H1 (cell line): ENCODE data around the gene SPOUT1. TPM values are rescaled to one million over a fixed set of nuclear protein-coding genes. Genes with fewer than 3 reads are reported as not detected.

Source experiments
- CTCF ChIA-PET: fragments of 300-600 bp; sonication (Branson Sonifier 250); formaldehyde crosslinking; loops from one replicate; lab custom pipeline; 2021; ENCODE audit not compliant: partially characterized antibody; lab: Charles Lee
- POLR2A ChIA-PET: fragments of 300-600 bp; sonication (Branson Sonifier 250); formaldehyde crosslinking; loops from one replicate; lab custom pipeline; 2021; ENCODE audit warnings: inconsistent platforms; ENCODE audit not compliant: partially characterized antibody; lab: Charles Lee
- DNase-seq, 2 experiments: peaks; one replicate each; pipeline versions ENCODE4 v3.0.0 to v3.0.0-alpha.2; 2010 to 2022; ENCODE audit warnings: low spot score in 2 of 2, low read depth in 1 of 2, mixed read lengths in 1 of 2
- FAIRE-seq: peaks from 2 replicates; lab custom pipeline; 2011; peaks lifted over from hg19 to GRCh38; lab: Jason Lieb, UNC
- H2AFZ ChIP-seq: 2 replicates; pipeline ENCODE4 v1.8.1; 2012; ENCODE audit warnings: low read length, inconsistent platforms
- H2AK5ac ChIP-seq: 2 replicates; pipeline ENCODE4 v1.6.1; 2013; ENCODE audit warnings: low read depth, low read length
- H2BK120ac ChIP-seq: replicated peaks from 2 replicates; pipeline ENCODE3; 2013; ENCODE audit warnings: low read depth, low read length, inconsistent platforms
- H2BK12ac ChIP-seq: 2 replicates; pipeline ENCODE4 v1.6.1; 2013; ENCODE audit warnings: low read depth, low read length
- H2BK15ac ChIP-seq: 2 replicates; pipeline ENCODE4 v1.6.1; 2013; ENCODE audit warnings: low read length
- H2BK20ac ChIP-seq: 2 replicates; pipeline ENCODE4 v1.6.1; 2013; ENCODE audit warnings: low read length
- H2BK5ac ChIP-seq: 2 replicates; pipeline ENCODE4 v1.6.1; 2013; ENCODE audit warnings: low read depth, low read length
- H3K14ac ChIP-seq: 2 replicates; pipeline ENCODE4 v1.6.1; 2013; ENCODE audit warnings: inconsistent platforms; ENCODE audit not compliant: insufficient read length
- H3K18ac ChIP-seq: 2 replicates; pipeline ENCODE4 v1.6.1; 2013; ENCODE audit warnings: low read length; ENCODE audit errors: extremely low read depth
- H3K23ac ChIP-seq: 2 replicates; pipeline ENCODE4 v1.6.1; 2013; ENCODE audit warnings: inconsistent platforms; ENCODE audit not compliant: insufficient read length
- H3K23me2 ChIP-seq: 2 replicates; pipeline ENCODE4 v1.6.1; 2013; ENCODE audit warnings: low read depth, low read length
- H3K27ac ChIP-seq: 2 replicates; pipeline ENCODE4 v1.6.1; 2011; ENCODE audit warnings: low read depth, low read length, inconsistent platforms
- H3K27me3 ChIP-seq, 4 experiments: replicated peaks in 1 of 4; 1 replicate in 1 of 4; 2 replicates in 3 of 4; pipeline versions ENCODE4 v1.6.1 to v1.8.1; 2011 to 2013; ENCODE audit warnings: low read length in 3 of 4, mild to moderate bottlenecking in 3 of 4, inconsistent platforms in 2 of 4, mixed read lengths in 2 of 4, moderate library complexity in 1 of 4; ENCODE audit not compliant: control insufficient read depth in 3 of 4, insufficient read depth in 3 of 4; ENCODE audit errors: extremely low read depth in 1 of 4
- H3K36me3 ChIP-seq, 4 experiments: 2 replicates each; pipeline versions ENCODE4 v1.6.1 to v1.8.1; 2011 to 2013; ENCODE audit warnings: mild to moderate bottlenecking in 4 of 4, low read length in 3 of 4, moderate library complexity in 2 of 4, control low read depth in 1 of 4, inconsistent platforms in 1 of 4; ENCODE audit not compliant: insufficient read depth in 4 of 4, control insufficient read depth in 2 of 4
- H3K4ac ChIP-seq: replicated peaks from 2 replicates; pipeline ENCODE3; 2013; ENCODE audit warnings: low read length, low read depth, mixed read lengths, inconsistent platforms; ENCODE audit not compliant: insufficient read length
- H3K4me1 ChIP-seq, 4 experiments: replicated peaks in 1 of 4; 1 replicate in 1 of 4; 2 replicates in 3 of 4; pipeline versions ENCODE4 v1.6.1 to v1.8.1; 2011 to 2013; ENCODE audit warnings: low read length in 3 of 4, inconsistent platforms in 2 of 4, mixed read lengths in 1 of 4; ENCODE audit not compliant: insufficient read depth in 4 of 4, control insufficient read depth in 3 of 4
- H3K4me2 ChIP-seq, 2 experiments: 2 replicates each; pipeline versions ENCODE4 v1.6.1 to v1.8.1; 2011 to 2013; ENCODE audit warnings: low read depth in 2 of 2, low read length in 2 of 2, control low read depth in 1 of 2, inconsistent platforms in 1 of 2, mild to moderate bottlenecking in 1 of 2; ENCODE audit not compliant: insufficient read depth in 1 of 2
- H3K4me3 ChIP-seq, 4 experiments: fragments of 200-600, 300-600 bp in 1 of 4; sonication (generic), shearing (Covaris generic), sonication (Bioruptor Twin) in 1 of 4; 2 replicates each; pipeline versions ENCODE4 v1.5.1 to v1.8.1; 2011 to 2016; ENCODE audit warnings: low read length in 4 of 4, low read depth in 3 of 4, control low read depth in 2 of 4, inconsistent platforms in 2 of 4, mild to moderate bottlenecking in 2 of 4, mixed read lengths in 1 of 4, moderate library complexity in 1 of 4; ENCODE audit not compliant: insufficient read depth in 2 of 4; ENCODE audit errors: extremely low read depth in 1 of 4
- H3K56ac ChIP-seq: replicated peaks from 2 replicates; pipeline ENCODE3; 2013; ENCODE audit warnings: low read depth, mild to moderate bottlenecking, mixed read lengths, low read length, inconsistent platforms; ENCODE audit not compliant: insufficient read length
- H3K79me1 ChIP-seq: 2 replicates; pipeline ENCODE4 v1.6.1; 2013; ENCODE audit warnings: low read depth, low read length, control low read depth
- H3K79me2 ChIP-seq, 2 experiments: 2 replicates each; pipeline versions ENCODE4 v1.6.1 to v1.8.1; 2012 to 2013; ENCODE audit warnings: low read length in 2 of 2, mild to moderate bottlenecking in 2 of 2, inconsistent platforms in 1 of 2; ENCODE audit not compliant: insufficient read depth in 2 of 2, control insufficient read depth in 1 of 2
- H3K9ac ChIP-seq, 4 experiments: replicated peaks in 1 of 4; 1 replicate in 1 of 4; 2 replicates in 3 of 4; pipeline versions ENCODE4 v1.6.1 to v1.8.1; 2011 to 2013; ENCODE audit warnings: low read depth in 3 of 4, low read length in 3 of 4, control low read depth in 2 of 4, mild to moderate bottlenecking in 2 of 4, moderate library complexity in 2 of 4, inconsistent platforms in 1 of 4; ENCODE audit errors: extremely low read depth in 1 of 4
- H3K9me3 ChIP-seq, 2 experiments: 2 replicates each; pipeline versions ENCODE4 v1.6.1 to v1.8.1; 2012 to 2013; ENCODE audit warnings: mild to moderate bottlenecking in 2 of 2, moderate library complexity in 2 of 2, control low read depth in 1 of 2, inconsistent platforms in 1 of 2, low read depth in 1 of 2, low read length in 1 of 2, mixed read lengths in 1 of 2; ENCODE audit not compliant: insufficient read depth in 2 of 2
- H4K20me1 ChIP-seq, 2 experiments: replicated peaks in 1 of 2; 2 replicates each; pipeline versions ENCODE3 to v1.8.1; 2011 to 2013; ENCODE audit warnings: inconsistent platforms in 2 of 2, low read length in 2 of 2, mild to moderate bottlenecking in 1 of 2; ENCODE audit not compliant: insufficient read depth in 2 of 2, control insufficient read depth in 1 of 2
- H4K5ac ChIP-seq: 2 replicates; pipeline ENCODE4 v1.6.1; 2013; ENCODE audit warnings: low read length, low read depth, mixed read lengths, inconsistent platforms; ENCODE audit not compliant: insufficient read length
- H4K8ac ChIP-seq: 2 replicates; pipeline ENCODE4 v1.8.0; 2013; ENCODE audit warnings: mild to moderate bottlenecking, moderate library complexity, low read length, inconsistent platforms; ENCODE audit not compliant: insufficient read depth; ENCODE audit errors: extremely low read depth
- H4K91ac ChIP-seq: replicated peaks from 2 replicates; pipeline ENCODE3; 2013; ENCODE audit warnings: low read length, mixed read lengths, inconsistent platforms; ENCODE audit not compliant: insufficient read length
- BRCA1 ChIP-seq: IDR thresholded peaks from 2 replicates; pipeline ENCODE4 v1.6.1; 2012; ENCODE audit warnings: low read depth, low read length, improper control_type of control experiment
- CTCF ChIP-seq, 3 experiments: IDR thresholded peaks; 1 replicate in 2 of 3; 2 replicates in 1 of 3; pipeline versions ENCODE4 v1.5.1 to v1.6.1; 2011; ENCODE audit warnings: low read length in 3 of 3, mild to moderate bottlenecking in 3 of 3, inconsistent platforms in 2 of 3, low read depth in 1 of 3, moderate library complexity in 1 of 3; ENCODE audit not compliant: insufficient read depth in 1 of 3; ENCODE audit errors: control extremely low read depth in 1 of 3
- FOSL1 ChIP-seq: IDR thresholded peaks from 2 replicates; pipeline ENCODE4 v1.6.1; 2011; ENCODE audit warnings: mild to moderate bottlenecking, low read depth, low read length, moderate library complexity; ENCODE audit not compliant: insufficient read depth
- GTF2F1 ChIP-seq: IDR thresholded peaks from 2 replicates; pipeline ENCODE4 v1.6.1; 2012; ENCODE audit warnings: low read depth, low read length, improper control_type of control experiment, borderline replicate concordance
- KDM5A ChIP-seq: fragments of 200-600 bp; IDR thresholded peaks from 2 replicates; pipeline ENCODE4 v1.7.1; 2012; ENCODE audit warnings: mild to moderate bottlenecking, low read length, inconsistent platforms, mixed read lengths
- RFX5 ChIP-seq: IDR thresholded peaks from 2 replicates; pipeline ENCODE4 v1.6.1; 2011; ENCODE audit warnings: low read depth, low read length, improper control_type of control experiment, borderline replicate concordance
- RNF2 ChIP-seq: fragments of 200-900, 300-1000 bp; sonication (generic); IDR thresholded peaks from 2 replicates; pipeline ENCODE4 v1.7.1; 2016; ENCODE audit warnings: borderline replicate concordance, low read depth, mild to moderate bottlenecking, antibody characterized with exemption, low read length; ENCODE audit not compliant: poor library complexity, severe bottlenecking; ENCODE audit errors: missing control alignments
- SP2 ChIP-seq: IDR thresholded peaks from 2 replicates; pipeline ENCODE4 v1.6.1; 2012; ENCODE audit warnings: mild to moderate bottlenecking, low read length, inconsistent platforms
- TEAD4 ChIP-seq: IDR thresholded peaks from 2 replicates; pipeline ENCODE4 v1.6.1; 2012; ENCODE audit warnings: low read depth, low read length, inconsistent platforms, mixed read lengths
- WGBS, 2 experiments: shearing (Covaris generic) in 1 of 2; methylation state at CpG; one replicate each; pipeline versions ENCODE4 v1.1.6 to v1.1.7; 2013 to 2015; ENCODE audit warnings: low lambda C conversion rate in 2 of 2, mixed read lengths in 2 of 2, inconsistent platforms in 1 of 2, low coverage in 1 of 2, missing lambda C conversion rate in 1 of 2; ENCODE audit not compliant: insufficient replicate concordance in 2 of 2, insufficient coverage in 1 of 2, insufficient read length in 1 of 2; ENCODE audit errors: extremely low coverage in 1 of 2, missing lambda C conversion rate in 1 of 2; 5-methylcytosine and 5-hydroxymethylcytosine counted together
- polyA plus RNA-seq, 7 experiments: library from polyadenylated mRNA; depleted of rRNA in 3 of 7; stranded (reverse) in 5 of 7; unstranded in 2 of 7; fragments of >200 nt in 5 of 7; fragments of 200-250 nt in 2 of 7; gene quantifications; 1 replicate in 5 of 7; 2 replicates in 1 of 7; 4 replicates in 1 of 7; pipeline versions ENCODE4 v1.2.1 to v1.2.3, GENCODE V29; 2011 to 2013; ENCODE audit warnings: missing spikeins in 2 of 7, mixed read lengths in 2 of 7
- total RNA-seq: library from RNA; stranded (reverse); fragmentation: NEBNext Ultra II Directional; extraction: Animal tissue kit (Norgen Biotek cat#: 25700); gene quantifications from 2 replicates; pipeline ENCODE4 v1.2.1, GENCODE V29; 2021

The SPOUT1 gene
- total and polyA plus RNA-seq, 2 of the 8 experiments (the other 6 are each of a cell fraction or from before 2014, with no cell fraction given): 69.2 to 77.8 TPM

GRCh38 chr9:128847803-128848202 lies 18.2 kb upstream of the SPOUT1 start:
- Histone ChIP-seq H3K9ac (no peak overlapping the region), H3K4me1 (no peaks in the 10 kb centered on the region), H3K4me3 (no peak overlapping the region), H3K18ac (no peak overlapping the region), H3K56ac (no peak overlapping the region), H4K20me1 (peaks cover 0 to 5% of the 10 kb centered on the region in 2 experiments), H2AFZ (no peak overlapping the region), H2AK5ac (no peak overlapping the region), H3K27me3 (no peaks in the 10 kb centered on the region), H3K23ac (no peak overlapping the region), H3K79me2 (peaks cover 0 to 5% of the 10 kb centered on the region in 2 experiments; a peak in 1 of 4 replicates), H3K23me2 (no peaks in the 10 kb centered on the region), H2BK15ac (no peak overlapping the region), H3K9me3 (peaks cover 8 to 12% of the 10 kb centered on the region in 2 experiments; a peak in 3 of 4 replicates), H2BK12ac (no peak overlapping the region), H4K8ac (no peak overlapping the region), H4K91ac (no peak overlapping the region), H3K4me2 (no peak overlapping the region), H2BK120ac (no peak overlapping the region), H2BK5ac (no peak overlapping the region), H4K5ac (no peak overlapping the region), H3K4ac (no peak overlapping the region), H3K36me3 (0 out of 8 replicates have a peak, but pooled peaks cover 0 to 3% (median 0%) of the 10 kb centered on the region in 4 experiments), H3K14ac (no peak overlapping the region), H3K79me1 (0 out of 2 replicates have a peak, but pooled peaks cover 2% of the 10 kb centered on the region), H2BK20ac (no peak overlapping the region), H3K27ac (no peak overlapping the region)
- POLR2A ChIA-PET: no interaction called here
- CTCF ChIA-PET: interaction anchor here (0.8 to 2.0 kb wide), 3 partner anchors 15 to 81 kb away, joined by 3 to 10 read pairs (median 4); no protein-coding TSS in a partner anchor
- WGBS, 2 experiments: 95% methylated on average over 1 of the region's 1 CpG; no CpG with 5 or more reads in 1 of the 2 experiments
- DNase-seq: no peak
- FAIRE-seq: no peak
- TF ChIP-seq SP2 (no peak), RFX5 (no peak), BRCA1 (no peak), TEAD4 (no peak), KDM5A (no peak), RNF2 (no peak), CTCF (IDR thresholded peaks at IDR 0.05; ENCODE audit: control extremely low read depth in 1 of 3, insufficient read depth in 1 of 3, low read depth in 1 of 3, low read length in 3 of 3) (no peak), GTF2F1 (no peak), FOSL1 (no peak)
